Stimulated activated naive CD8-positive, alpha-beta T cell treated with anti-CD3 and anti-CD28 coated beads, Interleukin-15, Interleukin-2, amounts not matched to agents 100 ng/mL and 50 ng/mL, for 24 hours (primary cell): ENCODE results near the gene HLA-DPB1.
"Not testable (repeated sequence)": the region's sequence is repeated elsewhere in the genome, so short reads cannot be mapped to it uniquely, and the experiment has no call there.

Source experiments
- H3K27ac Mint-ChIP-seq: one replicate; pipeline ENCODE4 v1.8.0; 2021; ENCODE audit warnings: mild to moderate bottlenecking, mixed read lengths
- H3K27me3 Mint-ChIP-seq: one replicate; pipeline ENCODE4 v1.8.0; 2021; ENCODE audit warnings: mixed read lengths
- H3K36me3 Mint-ChIP-seq: one replicate; pipeline ENCODE4 v1.8.0; 2021; ENCODE audit warnings: low read depth, mixed read lengths
- H3K4me1 Mint-ChIP-seq: one replicate; pipeline ENCODE4 v1.8.0; 2021; ENCODE audit warnings: low read depth, mixed read lengths
- H3K4me3 Mint-ChIP-seq: one replicate; pipeline ENCODE4 v1.8.0; 2021; ENCODE audit warnings: mild to moderate bottlenecking, mixed read lengths
- H3K9me3 Mint-ChIP-seq: one replicate; pipeline ENCODE4 v1.8.0; 2021; ENCODE audit warnings: mixed read lengths

Gene HLA-DPB1

GRCh38 chr6:33080127-33081089 is 4.6 kb downstream of the HLA-DPB1 start:
- Mint-ChIP-seq H3K4me3 (peak overlapping the region; percentile 66), H3K27ac (peak overlapping the region; percentile 56), H3K27me3 (no peaks in the 10 kb centered on the region), H3K36me3 (peaks cover 5% of the 10 kb centered on the region), H3K4me1 (peaks cover 46% of the 10 kb centered on the region), H3K9me3 (no peaks in the 10 kb centered on the region)

DNA sequence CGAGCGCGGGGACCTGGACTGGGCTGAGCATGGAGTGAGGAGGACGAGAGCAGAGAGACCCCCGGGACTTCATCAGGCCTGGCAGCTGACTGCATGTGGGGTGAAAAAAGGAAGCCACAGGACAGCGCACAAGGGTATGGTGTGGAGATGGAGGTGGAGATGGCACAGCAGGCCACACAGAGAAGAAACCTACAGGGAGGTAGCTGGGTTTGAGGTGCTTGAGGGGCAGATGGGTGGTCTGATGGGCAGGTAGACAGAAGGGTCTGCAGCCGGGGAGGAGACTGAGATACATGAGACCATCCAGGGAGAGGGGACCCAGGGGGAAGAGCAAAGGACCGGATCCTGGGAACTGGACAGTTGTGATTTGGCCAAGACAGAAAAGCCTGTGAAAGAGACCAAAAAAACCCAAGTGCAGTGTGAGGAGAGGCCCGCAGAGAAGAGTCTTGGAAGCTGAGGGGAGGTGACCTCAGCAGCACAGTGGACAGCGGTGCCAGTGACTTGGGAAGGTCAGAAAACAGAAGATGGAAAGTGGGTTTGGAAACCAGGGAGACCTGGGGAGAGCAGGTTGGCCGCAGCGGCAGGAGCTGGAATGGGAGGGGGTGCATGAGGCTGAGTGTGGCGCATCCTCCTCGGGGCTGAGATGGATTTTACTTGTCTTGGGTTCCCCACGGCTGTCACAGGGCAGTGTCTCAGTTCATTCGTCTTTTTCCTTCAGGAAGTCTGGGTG is 5.5 kb downstream of the HLA-DPB1 start:
- peak overlapping the region; percentile 50 for H3K4me3 Mint-ChIP-seq
- H3K27me3 Mint-ChIP-seq = no peaks in the 10 kb centered on the region
- peaks cover 5% of the 10 kb centered on the region for H3K36me3 Mint-ChIP-seq
- peaks cover 37% of the 10 kb centered on the region for H3K4me1 Mint-ChIP-seq
- peak overlapping the region; percentile 18 for H3K27ac Mint-ChIP-seq
- H3K9me3 Mint-ChIP-seq = no peaks in the 10 kb centered on the region

GRCh38 chr6:33082702-33083101 is 6.9 kb downstream of the HLA-DPB1 start:
- Mint-ChIP-seq H3K4me1 (peaks cover 25% of the 10 kb centered on the region), H3K27ac (no peak overlapping the region), H3K27me3 (no peaks in the 10 kb centered on the region), H3K4me3 (no peak overlapping the region), H3K36me3 (peaks cover 5% of the 10 kb centered on the region), H3K9me3 (no peaks in the 10 kb centered on the region)

GRCh38 chr6:33085627-33086026 is 9.8 kb downstream of the HLA-DPB1 start:
- peaks cover 8% of the 10 kb centered on the region for H3K4me1 Mint-ChIP-seq
- no peaks in the 10 kb centered on the region for H3K27me3 Mint-ChIP-seq
- H3K27ac Mint-ChIP-seq = no peak overlapping the region

GRCh38 chr6:33088258-33088930 is 12.6 kb downstream of the HLA-DPB1 start:
- no peak overlapping the region for H3K4me3 Mint-ChIP-seq
- H3K4me1 Mint-ChIP-seq = no peaks in the 10 kb centered on the region
- H3K9me3 Mint-ChIP-seq = no peaks in the 10 kb centered on the region
- H3K27me3 Mint-ChIP-seq = no peaks in the 10 kb centered on the region
- H3K27ac Mint-ChIP-seq = no peak overlapping the region
- H3K36me3 Mint-ChIP-seq = peaks cover 5% of the 10 kb centered on the region

More at GRCh38 chr6:33085627-33086026, 9.8 kb downstream of the HLA-DPB1 start:
- Mint-ChIP-seq H3K9me3 (no peaks in the 10 kb centered on the region), H3K36me3 (peaks cover 5% of the 10 kb centered on the region), H3K4me3 (no peak overlapping the region)

DNA sequence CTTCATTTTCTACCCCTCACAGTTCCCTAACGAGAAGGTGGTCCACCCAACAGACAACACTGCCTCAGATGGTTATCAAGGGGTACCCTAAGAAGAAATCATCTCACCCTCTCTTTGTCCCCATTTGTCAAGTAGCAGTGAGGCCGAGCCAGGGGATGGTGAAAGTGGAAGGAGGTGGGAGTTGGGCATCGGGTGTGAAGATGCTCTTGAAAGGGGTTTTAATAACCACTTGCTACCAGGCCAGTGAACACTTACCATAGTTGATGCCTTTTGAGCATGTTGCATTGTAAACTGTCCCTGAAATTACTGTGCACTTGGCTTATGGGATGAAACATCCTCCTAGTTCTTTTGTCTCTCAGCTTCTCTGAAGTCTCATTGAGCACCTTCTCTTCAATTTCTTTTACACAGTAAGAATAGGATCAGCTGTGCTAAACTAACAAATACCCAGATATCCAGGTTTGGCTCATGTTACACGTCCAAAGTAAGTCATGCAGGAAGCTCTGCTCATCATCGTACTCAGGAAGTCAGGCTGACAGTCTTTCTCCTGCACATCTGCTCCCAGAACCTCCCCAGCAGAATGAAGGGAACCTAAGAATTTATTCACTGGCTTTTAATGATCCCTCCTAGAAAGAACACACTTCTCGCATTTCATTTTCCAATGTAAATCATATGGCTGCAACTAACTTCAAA is 13.3 kb downstream of the HLA-DPB1 start:
- Mint-ChIP-seq H3K27ac (no peak overlapping the region), H3K4me1 (no peaks in the 10 kb centered on the region), H3K4me3 (no peak overlapping the region), H3K36me3 (peaks cover 5% of the 10 kb centered on the region), H3K9me3 (no peaks in the 10 kb centered on the region), H3K27me3 (no peaks in the 10 kb centered on the region)

- Mint-ChIP-seq H3K36me3 (no peaks in the 10 kb centered on the region), H3K9me3 (no peaks in the 10 kb centered on the region), H3K27me3 (peaks cover 10% of the 10 kb centered on the region), H3K4me3 (no peak overlapping the region), H3K4me1 (no peaks in the 10 kb centered on the region), H3K27ac (no peak overlapping the region)
Observed at GRCh38 chr6:33091957-33092356, 16.2 kb downstream of the HLA-DPB1 start.

GRCh38 chr6:33092385-33092784 is 16.6 kb downstream of the HLA-DPB1 start:
- Mint-ChIP-seq H3K9me3 (no peaks in the 10 kb centered on the region), H3K36me3 (no peaks in the 10 kb centered on the region), H3K27ac (no peak overlapping the region), H3K4me3 (no peak overlapping the region), H3K27me3 (peaks cover 10% of the 10 kb centered on the region), H3K4me1 (no peaks in the 10 kb centered on the region)

GRCh38 chr6:33093855-33094254 is 18.1 kb downstream of the HLA-DPB1 start:
- H3K27ac Mint-ChIP-seq = no peak overlapping the region
- H3K36me3 Mint-ChIP-seq = no peaks in the 10 kb centered on the region
- no peak overlapping the region for H3K4me3 Mint-ChIP-seq
- H3K9me3 Mint-ChIP-seq = peaks cover 4% of the 10 kb centered on the region
- no peaks in the 10 kb centered on the region for H3K4me1 Mint-ChIP-seq
- H3K27me3 Mint-ChIP-seq = peaks cover 21% of the 10 kb centered on the region

DNA sequence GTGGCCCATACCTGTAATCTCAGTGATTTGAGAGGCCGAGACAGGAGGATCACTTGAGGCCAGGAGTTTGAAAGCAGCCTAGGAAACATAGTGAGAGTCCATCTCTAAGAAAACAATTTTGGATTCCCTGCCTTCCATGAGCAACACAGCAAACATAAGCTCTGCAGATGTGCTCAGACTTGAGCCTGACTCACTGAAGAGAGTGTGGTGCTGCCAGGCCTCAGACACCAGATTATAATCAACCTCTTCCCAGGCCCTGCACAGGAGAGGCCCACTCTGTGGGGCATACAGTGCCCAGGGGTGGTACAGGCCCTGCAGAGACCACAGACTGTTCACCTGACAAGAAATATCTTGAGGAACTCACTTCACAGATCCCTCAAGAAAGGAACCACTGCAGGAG is 19.9 kb downstream of the HLA-DPB1 start:
- H3K9me3 Mint-ChIP-seq = peaks cover 20% of the 10 kb centered on the region
- H3K4me3 Mint-ChIP-seq = no peak overlapping the region
- H3K4me1 Mint-ChIP-seq = no peaks in the 10 kb centered on the region
- no peak overlapping the region for H3K27ac Mint-ChIP-seq
- peaks cover 25% of the 10 kb centered on the region for H3K27me3 Mint-ChIP-seq
- H3K36me3 Mint-ChIP-seq = no peaks in the 10 kb centered on the region

DNA sequence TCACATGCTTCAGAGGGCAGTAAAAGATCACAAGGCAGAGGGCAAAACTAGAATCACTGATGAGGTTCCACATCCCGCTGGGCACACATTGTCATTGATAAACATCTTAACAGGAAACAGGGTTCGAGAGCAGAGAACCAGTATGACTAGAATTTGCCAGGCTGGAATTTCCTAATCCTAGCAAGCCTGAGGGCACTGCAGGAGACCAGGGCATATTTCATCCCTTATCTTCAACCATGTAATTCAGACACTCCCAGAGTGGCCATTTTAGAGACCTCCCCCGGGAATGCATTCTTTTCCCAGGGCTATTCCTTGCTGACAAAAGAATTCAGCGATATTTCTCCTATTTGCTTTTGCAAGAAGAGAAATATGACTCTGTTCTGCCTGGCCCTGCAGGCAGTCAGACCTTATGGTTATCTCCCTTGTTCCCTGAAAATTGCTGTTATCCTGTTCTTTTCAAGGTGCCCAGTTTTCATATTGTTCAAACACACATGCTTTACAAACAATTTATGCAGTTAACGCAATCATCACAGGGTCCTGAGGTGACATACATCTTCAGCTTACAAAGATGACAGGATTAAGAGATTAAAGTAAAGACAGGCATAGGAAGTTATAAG is 25.4 kb downstream of the HLA-DPB1 start:
- H3K27ac Mint-ChIP-seq, H3K4me3 Mint-ChIP-seq, H3K36me3 Mint-ChIP-seq, H3K4me1 Mint-ChIP-seq: not testable (repeated sequence)
- Mint-ChIP-seq H3K27me3 (peaks cover 30% of the 10 kb centered on the region), H3K9me3 (peaks cover 34% of the 10 kb centered on the region)

- H3K9me3 Mint-ChIP-seq = peaks cover 30% of the 10 kb centered on the region
- no peaks in the 10 kb centered on the region for H3K36me3 Mint-ChIP-seq
- no peak overlapping the region for H3K27ac Mint-ChIP-seq
- no peak overlapping the region for H3K4me3 Mint-ChIP-seq
- no peaks in the 10 kb centered on the region for H3K4me1 Mint-ChIP-seq
- peaks cover 38% of the 10 kb centered on the region for H3K27me3 Mint-ChIP-seq
Observed at GRCh38 chr6:33103776-33104175, 28.0 kb downstream of the HLA-DPB1 start.

- H3K36me3 Mint-ChIP-seq = no peaks in the 10 kb centered on the region
- no peaks in the 10 kb centered on the region for H3K4me1 Mint-ChIP-seq
- H3K9me3 Mint-ChIP-seq = peaks cover 22% of the 10 kb centered on the region
- peaks cover 43% of the 10 kb centered on the region for H3K27me3 Mint-ChIP-seq
- no peak overlapping the region for H3K4me3 Mint-ChIP-seq
- H3K27ac Mint-ChIP-seq = peak overlapping the region; percentile 5
Observed at GRCh38 chr6:33104887-33105286, 29.1 kb downstream of the HLA-DPB1 start.

GRCh38 chr6:33105386-33105785 is 29.6 kb downstream of the HLA-DPB1 start:
- no peak overlapping the region for H3K4me3 Mint-ChIP-seq
- H3K27me3 Mint-ChIP-seq = peaks cover 46% of the 10 kb centered on the region

More at GRCh38 chr6:33105386-33105785, 29.6 kb downstream of the HLA-DPB1 start:
- H3K27ac Mint-ChIP-seq = peak overlapping the region; percentile 5
- no peaks in the 10 kb centered on the region for H3K4me1 Mint-ChIP-seq
- peaks cover 17% of the 10 kb centered on the region for H3K9me3 Mint-ChIP-seq
- no peaks in the 10 kb centered on the region for H3K36me3 Mint-ChIP-seq
